ENCODE data around the gene TDO2.
"Not testable (repeated sequence)": the region's sequence is repeated elsewhere in the genome, so short reads cannot be mapped to it uniquely, and the experiment has no call there.

TDO2 gene

DNA sequence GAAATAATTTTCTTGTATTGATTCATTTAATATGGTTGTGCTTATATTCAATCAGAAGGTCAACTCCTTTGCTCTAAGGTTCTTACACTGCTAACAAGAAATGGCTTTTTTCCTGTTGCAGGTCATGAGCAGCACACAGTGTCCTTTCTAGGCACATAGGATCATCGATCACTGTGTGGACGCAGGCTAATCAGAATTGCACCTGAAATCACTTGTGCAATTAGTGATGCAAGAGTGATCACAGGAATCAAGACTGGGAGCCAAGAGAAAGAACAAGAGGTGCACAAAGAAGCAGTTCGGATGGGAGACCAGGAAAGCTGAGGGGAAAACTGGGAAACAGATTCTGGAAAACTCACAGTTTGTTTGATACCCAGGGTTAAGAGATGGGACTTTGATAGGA is 21.1 kb downstream of the TDO2 start:
- Mint-ChIP-seq H3K9me3 (peaks cover 9% of the 10 kb centered on the region), H3K4me1 (ENCODE audit: low read depth) (no peaks in the 10 kb centered on the region), H3K36me3 (ENCODE audit: low read depth) (peaks cover 26% of the 10 kb centered on the region), H3K4me3 (no peak overlapping the region), H3K27me3 (no peaks in the 10 kb centered on the region), H3K27ac (no peak overlapping the region)
- intact Hi-C loops (cut with micrococcal nuclease): no loop called here

DNA sequence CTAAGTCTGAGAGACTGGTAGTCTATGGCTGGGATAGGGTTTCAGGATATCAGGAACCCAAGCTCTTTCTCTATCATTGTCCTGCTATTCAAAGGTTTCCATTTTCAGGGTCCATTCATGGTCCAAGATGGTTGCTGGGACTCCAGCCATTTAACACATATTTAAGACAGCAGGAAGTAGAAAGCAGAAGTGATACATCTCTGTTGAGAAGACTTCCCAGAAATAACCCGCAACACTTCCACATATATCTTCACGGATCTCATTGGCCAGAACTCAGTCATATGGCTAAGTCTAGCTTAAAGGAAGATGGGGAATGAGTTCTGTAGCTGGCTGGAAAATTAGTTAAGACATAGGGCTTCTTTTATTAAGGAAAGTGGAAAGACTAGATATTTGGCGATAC is 26.3 kb downstream of the TDO2 start:
- no peak overlapping the region for H3K27ac Mint-ChIP-seq

DNA sequence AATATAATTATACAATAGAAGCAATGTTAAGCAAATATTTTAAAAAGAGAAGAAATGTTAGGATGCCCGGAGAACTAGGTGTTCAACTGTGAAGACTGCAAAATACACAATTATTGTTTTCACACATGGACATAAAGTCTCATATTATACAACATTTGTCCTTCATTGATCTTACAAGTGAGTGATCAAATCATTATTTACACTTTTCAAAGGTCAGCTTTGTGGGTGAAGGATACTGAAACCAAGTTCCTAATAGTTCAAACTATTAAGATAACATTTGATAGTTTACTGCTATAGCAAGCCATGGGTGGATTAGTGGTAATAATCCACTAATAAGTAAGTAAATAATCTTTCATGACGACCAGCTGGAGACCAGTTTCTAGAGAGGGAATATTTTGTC is 26.8 kb downstream of the TDO2 start:
- Mint-ChIP-seq H3K27ac (no peak overlapping the region), H3K36me3 (ENCODE audit: low read depth) (peaks cover 48% of the 10 kb centered on the region), H3K4me3 (no peak overlapping the region), H3K4me1 (ENCODE audit: low read depth) (no peaks in the 10 kb centered on the region), H3K27me3 (no peaks in the 10 kb centered on the region), H3K9me3 (peaks cover 42% of the 10 kb centered on the region)
- intact Hi-C loops (cut with micrococcal nuclease): no loop called here

More for the DNA sequence above, 26.3 kb downstream of the TDO2 start:
- no peaks in the 10 kb centered on the region for H3K4me1 Mint-ChIP-seq (ENCODE audit: low read depth)
- H3K4me3 Mint-ChIP-seq: no peak overlapping the region
- H3K36me3 Mint-ChIP-seq (ENCODE audit: low read depth): peaks cover 44% of the 10 kb centered on the region
- no peaks in the 10 kb centered on the region for H3K27me3 Mint-ChIP-seq
- intact Hi-C loops (cut with micrococcal nuclease): no loop called here
- peaks cover 37% of the 10 kb centered on the region for H3K9me3 Mint-ChIP-seq

DNA sequence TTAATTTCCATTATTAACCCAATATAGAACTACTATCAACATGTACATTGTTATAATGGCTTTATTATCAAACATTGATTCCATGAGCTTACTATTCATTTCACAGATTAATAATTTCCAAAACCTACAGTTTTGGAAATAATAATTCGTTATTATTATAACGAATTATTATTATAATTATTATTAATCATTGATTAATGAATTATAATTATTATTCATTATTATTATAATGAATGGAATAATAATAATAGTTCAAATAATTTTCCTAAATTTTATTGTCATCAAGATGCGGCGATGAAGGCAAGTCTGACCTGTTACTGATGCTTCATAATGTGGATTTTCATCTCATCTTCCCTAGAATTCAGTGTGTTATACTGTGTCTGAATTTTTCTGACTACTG is 28.1 kb downstream of the TDO2 start:
- Mint-ChIP-seq H3K27ac (no peak overlapping the region), H3K36me3 (ENCODE audit: low read depth) (peaks cover 47% of the 10 kb centered on the region), H3K4me1 (ENCODE audit: low read depth) (no peaks in the 10 kb centered on the region), H3K27me3 (no peaks in the 10 kb centered on the region), H3K9me3 (peaks cover 45% of the 10 kb centered on the region), H3K4me3 (no peak overlapping the region)
- intact Hi-C loops (cut with micrococcal nuclease): no loop called here

DNA sequence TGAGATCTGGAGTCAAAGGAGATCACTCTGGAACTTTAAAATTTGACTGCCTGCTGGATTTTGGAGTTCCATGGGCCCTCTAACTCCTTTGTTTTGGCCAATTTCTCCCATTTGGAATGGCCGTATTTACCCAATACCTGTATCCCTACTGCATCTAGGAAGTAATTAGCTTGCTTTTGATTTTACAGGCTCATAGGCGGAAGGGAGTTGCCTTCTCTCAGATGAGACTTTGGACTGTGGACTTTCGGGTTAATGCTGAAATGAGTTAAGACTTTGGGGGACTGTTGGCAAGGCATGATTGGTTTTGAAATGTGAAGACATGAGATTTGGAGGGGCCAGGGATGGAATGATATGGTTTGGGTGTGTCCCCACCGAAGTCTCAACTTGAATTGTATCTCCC is 31.1 kb downstream of the TDO2 start:
- H3K27ac Mint-ChIP-seq; H3K4me1 Mint-ChIP-seq (ENCODE audit: low read depth); H3K27me3 Mint-ChIP-seq; H3K4me3 Mint-ChIP-seq; intact Hi-C loops (cut with micrococcal nuclease): not testable (repeated sequence)
- Mint-ChIP-seq H3K36me3 (ENCODE audit: low read depth) (peaks cover 48% of the 10 kb centered on the region), H3K9me3 (peaks cover 36% of the 10 kb centered on the region)

DNA sequence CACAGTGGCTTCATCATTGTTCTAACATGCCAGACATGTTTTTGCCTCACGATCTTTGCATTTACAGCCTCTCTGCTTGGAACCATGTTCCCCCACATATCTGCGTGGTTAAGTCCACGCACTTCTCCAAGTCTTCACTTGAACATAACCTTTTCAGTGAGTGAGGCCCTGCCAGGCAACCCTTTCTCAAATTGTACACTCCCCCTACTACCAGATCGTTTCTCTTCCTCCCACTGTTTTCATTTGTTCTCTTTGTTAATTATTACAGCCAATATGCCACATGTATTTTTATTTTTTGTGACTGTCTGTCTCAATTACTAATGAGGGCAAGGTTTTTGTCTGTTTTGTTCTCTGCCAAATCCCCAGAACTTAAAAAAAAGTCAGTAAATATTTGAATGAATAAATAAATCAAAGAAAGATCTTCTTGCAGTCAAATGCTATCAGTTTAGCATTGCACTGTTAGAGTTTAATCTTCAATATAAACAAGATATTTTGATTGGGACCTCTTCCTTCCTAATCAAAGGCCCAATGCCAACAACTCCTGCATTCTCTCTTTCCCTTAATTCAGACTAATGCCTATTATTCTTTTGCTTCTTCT is 32.0 kb downstream of the TDO2 start:
- intact Hi-C loops (cut with micrococcal nuclease): no loop called here
- H3K9me3 Mint-ChIP-seq: peaks cover 28% of the 10 kb centered on the region
- H3K36me3 Mint-ChIP-seq (ENCODE audit: low read depth): peaks cover 49% of the 10 kb centered on the region
- H3K4me3 Mint-ChIP-seq: no peak overlapping the region
- H3K27me3 Mint-ChIP-seq: no peaks in the 10 kb centered on the region
- no peaks in the 10 kb centered on the region for H3K4me1 Mint-ChIP-seq (ENCODE audit: low read depth)
- H3K27ac Mint-ChIP-seq: no peak overlapping the region

DNA sequence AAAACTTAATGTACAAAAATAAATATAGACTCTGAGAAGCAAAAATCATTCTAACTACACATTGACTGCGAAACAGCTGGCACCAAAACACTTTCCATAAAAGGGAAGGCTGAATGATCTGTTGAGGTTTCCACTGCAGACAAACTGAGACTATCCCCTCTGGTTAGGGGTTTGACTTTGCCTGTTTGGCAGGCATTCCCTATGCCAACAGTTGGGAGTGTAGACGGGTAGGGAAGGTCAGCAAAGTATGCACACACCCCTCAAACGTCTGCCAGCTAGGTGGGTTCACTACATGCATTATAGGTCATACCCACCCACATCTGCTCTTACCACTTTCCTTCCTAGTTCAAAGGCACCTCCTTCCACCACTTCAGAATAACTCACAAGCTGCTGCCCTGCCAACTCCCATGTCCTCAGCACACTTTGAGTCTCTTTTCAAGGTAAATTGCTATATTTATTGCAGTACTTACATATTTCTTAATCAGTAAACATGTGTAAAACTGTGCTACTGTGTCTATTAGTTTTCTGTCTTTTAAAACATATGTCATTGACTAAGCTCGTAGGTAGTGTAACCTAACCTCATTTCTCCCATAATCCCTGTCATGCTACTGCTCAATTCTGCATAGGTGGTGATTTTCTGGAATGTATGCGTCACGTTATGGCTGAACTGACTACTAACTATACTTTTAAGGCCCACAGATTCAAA is 37.7 kb downstream of the TDO2 start:
- H3K4me1 Mint-ChIP-seq (ENCODE audit: low read depth): no peaks in the 10 kb centered on the region
- no peak overlapping the region for H3K27ac Mint-ChIP-seq
- H3K4me3 Mint-ChIP-seq: no peak overlapping the region
- H3K36me3 Mint-ChIP-seq (ENCODE audit: low read depth): peaks cover 44% of the 10 kb centered on the region
- H3K9me3 Mint-ChIP-seq: no peaks in the 10 kb centered on the region
- intact Hi-C loops (cut with micrococcal nuclease): no loop called here
- H3K27me3 Mint-ChIP-seq: no peaks in the 10 kb centered on the region

DNA sequence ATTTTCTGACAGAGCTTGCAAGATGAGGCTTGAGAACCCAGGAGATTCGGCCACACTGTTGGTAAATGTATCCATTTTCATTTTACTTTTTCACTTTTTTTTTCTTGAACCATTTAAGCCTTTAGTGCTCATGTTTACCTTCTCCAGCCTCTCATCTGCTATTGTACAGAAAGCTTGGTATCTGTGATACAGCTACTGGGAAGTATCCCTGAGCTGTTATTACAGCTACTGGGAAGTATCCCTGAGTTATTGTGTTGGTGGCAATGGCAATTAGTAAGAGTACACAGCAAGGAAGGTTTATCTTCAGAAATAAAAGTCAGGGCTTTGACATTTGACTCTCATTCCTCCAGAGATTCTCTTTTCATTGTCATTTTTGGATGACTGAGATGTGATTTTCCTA is 38.3 kb downstream of the TDO2 start:
- H3K4me1 Mint-ChIP-seq (ENCODE audit: low read depth): no peaks in the 10 kb centered on the region
- intact Hi-C loops (cut with micrococcal nuclease): no loop called here
- no peak overlapping the region for H3K27ac Mint-ChIP-seq
- peaks cover 39% of the 10 kb centered on the region for H3K36me3 Mint-ChIP-seq (ENCODE audit: low read depth)
- no peaks in the 10 kb centered on the region for H3K9me3 Mint-ChIP-seq
- H3K4me3 Mint-ChIP-seq: no peak overlapping the region
- H3K27me3 Mint-ChIP-seq: no peaks in the 10 kb centered on the region

DNA sequence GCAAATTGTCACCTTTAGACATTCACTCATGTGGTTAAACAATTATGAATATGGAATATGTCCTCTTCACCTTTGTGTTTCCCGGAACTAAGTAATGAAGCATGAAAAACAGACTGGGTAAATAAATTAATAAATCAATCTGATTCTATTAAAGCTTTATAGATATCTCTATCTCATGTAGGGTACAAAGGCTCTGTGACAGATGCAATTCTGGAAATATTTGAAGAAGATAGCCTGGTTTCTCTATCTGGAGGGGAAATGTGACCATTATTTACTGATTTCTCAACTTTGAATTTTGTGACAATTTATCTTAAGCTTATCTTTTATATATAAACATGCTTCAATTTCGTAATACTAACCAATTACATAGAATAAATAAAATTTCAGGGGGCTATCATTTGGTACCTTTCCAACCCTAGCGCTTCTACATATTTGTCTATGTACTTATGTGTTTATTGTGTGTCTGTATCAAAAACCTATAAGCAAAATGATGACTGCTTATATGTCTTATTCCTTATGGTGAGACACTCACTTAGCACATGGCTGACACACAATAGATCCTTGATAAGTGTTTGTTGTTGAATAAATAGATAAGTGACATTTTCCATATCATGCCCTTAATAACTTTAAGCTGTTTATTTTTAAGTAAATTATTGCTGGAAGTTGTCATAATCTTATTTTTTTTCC is 40.3 kb downstream of the TDO2 start:
- H3K27me3 Mint-ChIP-seq: no peaks in the 10 kb centered on the region
- no peaks in the 10 kb centered on the region for H3K9me3 Mint-ChIP-seq
- no peak overlapping the region for H3K27ac Mint-ChIP-seq
- H3K36me3 Mint-ChIP-seq (ENCODE audit: low read depth): peaks cover 26% of the 10 kb centered on the region
- no peaks in the 10 kb centered on the region for H3K4me1 Mint-ChIP-seq (ENCODE audit: low read depth)
- no peak overlapping the region for H3K4me3 Mint-ChIP-seq
- intact Hi-C loops (cut with micrococcal nuclease): no loop called here

DNA sequence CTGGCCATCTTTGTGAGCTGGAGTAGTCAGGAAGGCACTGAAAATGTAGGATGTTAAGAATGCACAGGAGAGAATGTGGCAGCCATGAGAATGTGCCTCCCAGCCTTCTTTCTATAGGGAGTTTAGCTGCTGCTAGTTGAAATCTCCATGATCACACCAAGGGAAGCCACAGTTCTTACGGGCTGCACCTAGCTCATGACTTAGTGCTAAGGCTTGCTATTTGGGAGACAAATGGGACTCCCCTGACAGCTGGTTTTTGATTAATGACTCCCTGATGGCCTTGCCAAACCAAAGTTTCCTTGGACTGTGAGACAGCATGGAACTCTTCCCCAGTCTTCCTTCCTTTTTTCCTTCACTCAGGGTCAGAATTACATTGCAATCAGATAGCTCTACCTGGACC is 41.0 kb downstream of the TDO2 start:
- no peaks in the 10 kb centered on the region for H3K4me1 Mint-ChIP-seq (ENCODE audit: low read depth)
- no peak overlapping the region for H3K27ac Mint-ChIP-seq
- intact Hi-C loops (cut with micrococcal nuclease): no loop called here
- H3K36me3 Mint-ChIP-seq (ENCODE audit: low read depth): peaks cover 24% of the 10 kb centered on the region
- H3K9me3 Mint-ChIP-seq: no peaks in the 10 kb centered on the region
- no peaks in the 10 kb centered on the region for H3K27me3 Mint-ChIP-seq
- H3K4me3 Mint-ChIP-seq: no peak overlapping the region

DNA sequence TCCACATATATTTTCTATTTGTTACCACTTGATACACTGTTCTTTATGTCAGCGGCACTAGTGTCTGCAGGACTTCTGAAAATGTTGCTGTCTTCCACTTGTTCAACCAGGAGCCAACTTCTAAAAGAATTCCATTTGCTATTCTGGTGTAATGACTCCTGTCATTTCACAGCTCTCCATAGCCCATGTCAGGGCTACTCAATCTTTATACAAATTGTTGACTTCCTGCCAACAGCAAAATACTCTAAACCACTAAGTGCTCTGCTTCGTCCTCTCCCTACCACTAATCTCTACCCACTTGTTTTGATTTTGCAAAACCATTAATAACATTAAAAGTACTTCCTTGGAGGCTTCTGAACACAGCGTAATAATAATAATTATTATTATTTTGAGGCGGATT is 43.0 kb downstream of the TDO2 start:
- H3K4me1 Mint-ChIP-seq (ENCODE audit: low read depth): no peaks in the 10 kb centered on the region
- H3K9me3 Mint-ChIP-seq: no peaks in the 10 kb centered on the region
- H3K4me3 Mint-ChIP-seq: no peak overlapping the region
- peaks cover 7% of the 10 kb centered on the region for H3K36me3 Mint-ChIP-seq (ENCODE audit: low read depth)
- no peaks in the 10 kb centered on the region for H3K27me3 Mint-ChIP-seq
- intact Hi-C loops (cut with micrococcal nuclease): no loop called here
- no peak overlapping the region for H3K27ac Mint-ChIP-seq

DNA sequence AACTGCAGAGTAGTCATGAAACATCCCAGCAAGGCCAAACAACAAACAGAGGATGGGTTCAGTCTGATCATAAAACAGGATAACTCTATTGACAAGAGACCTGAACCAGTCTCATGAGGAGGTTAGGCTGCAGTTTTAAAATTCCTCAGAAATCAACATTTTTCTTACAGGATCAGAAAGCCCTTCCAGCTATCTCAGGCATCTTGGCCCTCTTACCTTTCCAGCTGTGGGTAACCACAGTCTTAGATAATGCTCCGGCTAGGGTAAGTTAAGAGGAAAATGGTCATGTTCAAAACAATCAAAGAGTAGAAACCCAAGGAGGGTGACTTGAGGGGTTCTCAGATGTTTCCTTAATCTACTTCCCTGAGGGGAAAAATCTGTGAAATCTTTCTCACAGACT is 45.0 kb downstream of the TDO2 start:
- H3K27me3 Mint-ChIP-seq: no peaks in the 10 kb centered on the region
- peaks cover 4% of the 10 kb centered on the region for H3K36me3 Mint-ChIP-seq (ENCODE audit: low read depth)
- intact Hi-C loops (cut with micrococcal nuclease): no loop called here

DNA sequence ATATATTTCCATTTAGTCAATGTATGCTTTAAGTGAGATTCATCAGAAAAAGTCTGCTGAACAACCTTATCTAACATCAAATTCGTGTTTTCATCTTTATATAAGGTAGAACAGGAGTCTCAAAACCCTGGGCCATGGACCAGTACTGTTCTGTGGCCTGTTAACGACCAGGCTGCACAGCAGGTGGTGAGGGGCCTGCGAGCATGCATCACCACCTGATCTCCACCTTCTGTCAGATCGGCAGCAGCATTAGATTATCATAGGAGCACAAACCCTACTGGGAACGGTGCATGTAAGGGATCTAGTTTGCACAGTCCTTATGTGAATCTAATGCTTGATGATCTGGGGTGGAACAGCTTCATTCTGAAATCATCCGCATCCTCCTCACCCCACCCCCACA is 47.0 kb downstream of the TDO2 start:
- Mint-ChIP-seq H3K27me3 (no peaks in the 10 kb centered on the region), H3K36me3 (ENCODE audit: low read depth) (peaks cover 10% of the 10 kb centered on the region), H3K4me1 (ENCODE audit: low read depth) (peaks cover 5% of the 10 kb centered on the region), H3K9me3 (no peaks in the 10 kb centered on the region), H3K4me3 (no peak overlapping the region), H3K27ac (no peak overlapping the region)
- intact Hi-C loops (cut with micrococcal nuclease): loop anchor here (5.0 kb wide), 1 partner anchor 508 kb away; no protein-coding TSS in a partner anchor

More for the DNA sequence above, 45.0 kb downstream of the TDO2 start:
- Mint-ChIP-seq H3K4me1 (ENCODE audit: low read depth) (peaks cover 5% of the 10 kb centered on the region), H3K27ac (no peak overlapping the region), H3K4me3 (no peak overlapping the region), H3K9me3 (no peaks in the 10 kb centered on the region)

DNA sequence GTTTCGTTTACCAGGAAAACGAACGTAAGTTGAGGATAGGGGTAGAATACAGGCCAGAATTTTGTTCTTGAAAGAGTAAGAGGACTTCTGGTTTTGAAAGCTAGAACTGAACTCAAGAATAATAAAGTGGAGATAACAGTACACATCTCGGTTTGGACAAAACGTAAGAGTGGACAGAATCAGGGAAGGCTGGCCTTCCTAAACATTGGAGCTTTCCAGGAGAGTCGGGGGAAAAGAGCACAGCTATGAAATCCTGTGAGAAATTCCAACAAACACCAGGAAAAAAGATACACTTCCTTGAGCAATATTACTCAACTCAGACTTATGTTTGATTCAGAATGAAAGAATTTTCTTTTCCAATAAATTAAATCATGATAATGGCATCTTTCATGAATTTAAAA is 49.0 kb downstream of the TDO2 start:
- H3K36me3 Mint-ChIP-seq (ENCODE audit: low read depth): peaks cover 10% of the 10 kb centered on the region
- no peaks in the 10 kb centered on the region for H3K27me3 Mint-ChIP-seq
- peaks cover 5% of the 10 kb centered on the region for H3K4me1 Mint-ChIP-seq (ENCODE audit: low read depth)
- intact Hi-C loops (cut with micrococcal nuclease): loop anchor here (2.0 to 5.0 kb wide), 2 partner anchors 142 to 510 kb away; no protein-coding TSS in a partner anchor
- no peaks in the 10 kb centered on the region for H3K9me3 Mint-ChIP-seq
- peak overlapping the region; percentile 53 for H3K27ac Mint-ChIP-seq
- H3K4me3 Mint-ChIP-seq: no peak overlapping the region
